ENCODE measurements around the gene HMCES.
"Not testable (repeated sequence)": the region's sequence is repeated elsewhere in the genome, so short reads cannot be mapped to it uniquely, and the experiment has no call there.

The HMCES gene

GRCh38 chr3:129257609-129258008, 21.1 kb upstream of the HMCES start:
- DNase-seq (ENCODE audit: low read depth in 2 of 3, low spot score in 1 of 3): no peak

GRCh38 chr3:129259612-129260477, 18.8 kb upstream of the HMCES start:
- no peak for DNase-seq (ENCODE audit: low read depth in 2 of 3, low spot score in 1 of 3)

DNA sequence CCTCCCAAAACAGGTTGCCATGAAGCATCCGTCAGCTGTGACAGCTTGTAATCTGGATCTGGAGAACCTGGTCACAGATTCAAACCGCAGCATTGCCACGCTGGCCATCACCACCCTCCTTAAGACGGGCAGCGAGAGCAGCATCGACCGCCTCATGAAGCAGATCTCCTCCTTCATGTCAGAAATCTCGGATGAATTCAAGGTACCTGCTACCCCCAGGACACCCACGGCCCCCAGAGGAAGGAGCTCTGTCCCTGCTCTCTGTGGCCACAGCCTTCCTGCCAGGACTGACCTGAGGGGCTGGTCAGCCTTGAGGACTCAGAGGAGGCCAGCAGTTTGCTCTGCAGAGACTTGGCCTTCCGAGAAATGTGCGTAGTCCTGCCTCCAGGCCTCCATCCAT, 18.1 kb upstream of the HMCES start:
- DNase-seq (ENCODE audit: low read depth in 2 of 3, low spot score in 1 of 3): no peak

GRCh38 chr3:129261894-129262293, 16.8 kb upstream of the HMCES start:
- no peak for DNase-seq (ENCODE audit: low read depth in 2 of 3, low spot score in 1 of 3)

DNA sequence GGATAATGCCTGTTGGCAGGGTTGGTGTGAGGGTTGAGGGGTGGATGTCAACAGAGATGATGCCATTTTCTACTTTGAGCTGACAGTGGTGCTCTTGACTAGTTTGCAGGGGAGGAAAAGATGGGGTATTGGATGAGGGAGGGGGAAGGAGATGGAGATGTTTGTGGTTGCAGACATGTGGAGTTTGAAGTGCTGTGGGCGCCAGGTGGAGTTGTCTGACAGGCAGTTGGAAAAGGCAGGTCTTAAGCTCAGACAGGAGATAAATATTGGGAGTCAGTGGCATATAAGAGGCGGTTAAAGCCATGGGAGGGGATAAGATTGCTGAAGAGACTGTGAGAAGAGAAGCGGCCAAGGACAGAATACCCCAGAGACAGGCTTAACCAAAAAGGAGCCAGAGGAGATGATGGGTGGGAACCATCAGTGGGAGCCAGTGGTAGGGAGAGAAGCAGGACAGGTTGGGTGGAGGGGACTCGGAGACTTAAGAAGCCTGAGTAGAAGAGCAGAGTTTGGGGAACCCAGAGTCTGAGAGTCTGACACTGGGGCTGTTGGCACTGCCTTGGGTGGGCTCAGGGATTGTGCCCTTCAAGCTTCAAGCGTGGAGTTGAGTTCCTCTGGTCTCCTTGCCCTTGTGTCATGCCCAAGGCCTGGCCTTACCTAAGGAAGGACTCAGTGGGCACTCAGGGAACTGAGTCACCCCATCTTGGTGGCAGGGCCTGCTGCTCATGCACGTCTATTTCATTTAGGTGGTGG, 15.3 kb upstream of the HMCES start:
- no peak for DNase-seq (ENCODE audit: low read depth in 2 of 3, low spot score in 1 of 3)

- not testable (repeated sequence) for DNase-seq (ENCODE audit: low read depth in 2 of 3, low spot score in 1 of 3)
These were observed 13.7 kb upstream of the HMCES start for GRCh38 chr3:129264994-129265393.

GRCh38 chr3:129266651-129267050, 12.0 kb upstream of the HMCES start:
- no peak for DNase-seq (ENCODE audit: low read depth in 2 of 3, low spot score in 1 of 3)

DNA sequence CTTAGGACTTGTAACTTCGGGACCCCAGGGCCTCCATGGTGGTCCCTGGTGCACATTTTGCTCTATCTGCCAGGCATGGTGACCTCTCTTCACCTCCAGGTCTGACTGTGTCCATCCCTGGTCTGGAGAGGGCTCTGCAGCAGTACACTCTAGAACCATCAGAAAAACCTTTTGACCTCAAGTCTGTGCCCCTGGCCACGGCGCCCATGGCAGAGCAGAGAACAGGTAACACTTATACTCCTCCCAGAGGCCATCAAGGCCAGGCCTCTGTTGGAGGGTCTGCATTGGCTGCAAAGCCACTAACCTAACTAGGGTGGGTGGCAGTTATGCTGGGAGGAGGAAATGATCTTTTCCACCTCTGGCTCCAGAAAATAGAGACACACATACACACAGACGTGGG, 10.3 kb upstream of the HMCES start:
- no peak for DNase-seq (ENCODE audit: low read depth in 2 of 3, low spot score in 1 of 3)

DNA sequence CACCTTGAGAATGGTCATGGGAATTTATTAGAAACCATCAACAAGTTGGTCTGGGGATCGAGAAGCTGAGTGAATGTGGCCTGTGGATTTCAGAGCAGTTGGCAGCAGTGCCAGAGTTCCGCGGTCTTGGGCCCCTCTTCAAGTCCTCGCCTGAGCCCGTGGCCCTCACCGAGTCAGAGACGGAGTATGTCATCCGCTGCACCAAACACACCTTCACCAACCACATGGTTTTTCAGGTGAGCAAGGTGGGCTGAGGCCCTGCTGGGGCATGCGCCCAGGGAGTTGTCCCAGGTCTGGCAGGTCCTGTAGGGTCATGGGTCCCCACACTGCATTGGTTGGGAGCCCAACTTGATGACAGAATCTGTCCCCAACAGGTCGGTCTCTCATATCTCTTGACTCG, 7.0 kb upstream of the HMCES start:
- no peak for DNase-seq (ENCODE audit: low read depth in 2 of 3, low spot score in 1 of 3)

GRCh38 chr3:129276385-129276784, 2.3 kb upstream of the HMCES start:
- DNase-seq (ENCODE audit: low read depth in 2 of 3, low spot score in 1 of 3): no peak

DNA sequence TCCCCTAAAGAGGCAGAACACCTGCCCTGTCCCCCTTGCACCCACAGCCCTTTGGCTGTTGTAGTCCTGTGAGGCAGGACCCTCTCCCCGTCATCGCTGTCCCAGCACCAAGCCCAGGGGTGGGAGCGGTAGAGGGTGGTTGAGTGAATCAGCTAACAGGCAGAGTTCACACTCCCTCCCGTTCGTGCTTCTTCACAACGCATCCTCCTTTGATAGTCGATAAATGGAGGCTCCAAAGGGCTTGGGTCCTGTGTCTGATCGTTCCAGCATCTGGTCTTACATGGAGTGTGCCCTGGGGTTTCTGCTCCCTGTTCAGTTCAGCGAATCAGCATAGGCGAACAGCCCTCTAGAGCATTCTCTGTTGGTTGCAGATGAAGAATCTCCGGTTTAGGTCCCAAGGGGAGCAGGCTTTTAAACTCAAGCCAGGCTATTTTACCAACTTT, 820 bp upstream of the HMCES start:
- no peak for DNase-seq (ENCODE audit: low read depth in 2 of 3, low spot score in 1 of 3)

DNA sequence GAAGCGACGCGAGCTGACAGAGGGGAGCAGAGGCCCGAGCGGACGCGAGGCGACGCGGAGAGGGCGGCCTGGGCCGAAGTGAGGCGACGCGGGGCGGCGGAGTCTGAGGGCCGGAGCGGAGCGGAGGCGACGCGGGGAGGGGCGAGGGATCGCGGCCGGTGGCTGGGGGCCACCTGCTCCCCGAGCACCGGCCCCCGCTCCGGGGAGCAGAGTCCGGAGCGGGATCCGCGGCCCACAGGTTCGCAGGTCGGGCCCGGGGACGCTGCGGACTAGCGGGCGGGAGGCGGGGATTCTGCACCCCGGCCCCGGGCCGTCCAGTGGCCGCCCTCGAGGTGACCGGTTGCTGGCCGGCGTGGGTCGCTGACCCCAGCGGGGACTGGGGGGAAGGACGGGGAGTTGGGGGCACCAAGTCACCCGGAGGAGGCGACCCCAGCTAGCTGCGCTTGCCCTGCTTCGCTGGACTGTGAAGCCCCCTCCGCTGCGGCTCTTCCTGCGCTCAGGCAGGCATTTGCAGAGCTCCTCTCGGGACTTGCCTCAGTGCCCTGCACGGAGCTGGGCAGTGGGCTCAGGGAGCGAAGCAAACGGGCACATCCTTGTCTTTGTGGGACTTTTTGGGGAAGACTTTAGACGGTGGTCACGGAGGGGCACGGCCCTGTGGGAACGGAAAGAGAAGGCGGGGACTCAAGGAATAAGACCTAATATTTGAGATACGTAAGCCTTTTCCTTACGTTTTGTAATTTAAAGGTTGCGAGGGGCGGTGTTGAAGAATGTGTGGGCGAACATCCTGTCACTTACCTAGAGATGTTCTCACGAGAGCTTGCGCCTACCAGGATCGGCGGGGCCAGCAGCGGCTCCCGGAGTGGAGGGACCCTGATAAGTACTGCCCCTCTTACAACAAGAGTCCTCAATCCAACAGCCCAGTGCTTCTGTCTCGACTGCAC, 566 bp downstream of the HMCES start:
- DNase-seq (ENCODE audit: low read depth in 2 of 3, low spot score in 1 of 3): peak; percentile 48 to 50 (median 49)

DNA sequence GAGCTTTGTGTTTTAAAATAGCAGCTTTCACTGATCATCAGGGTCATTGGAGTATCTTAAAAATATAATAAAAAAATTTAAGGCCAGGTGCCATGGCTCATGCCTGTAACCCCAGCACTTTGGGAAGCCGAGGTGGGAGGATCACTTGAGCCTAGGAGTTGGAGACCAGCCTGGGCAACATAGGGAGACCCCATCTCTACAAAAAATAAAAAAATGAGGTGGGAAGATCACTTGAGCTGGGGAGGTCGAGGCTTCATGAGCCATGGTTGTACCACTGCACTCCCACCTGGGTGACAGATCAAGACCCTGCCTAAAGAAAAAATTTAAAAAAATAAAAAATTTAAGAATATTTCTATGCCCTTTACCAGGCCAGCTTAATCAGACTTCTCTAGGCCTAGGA, 1.5 kb downstream of the HMCES start:
- DNase-seq (ENCODE audit: low read depth in 2 of 3, low spot score in 1 of 3): no peak

DNA sequence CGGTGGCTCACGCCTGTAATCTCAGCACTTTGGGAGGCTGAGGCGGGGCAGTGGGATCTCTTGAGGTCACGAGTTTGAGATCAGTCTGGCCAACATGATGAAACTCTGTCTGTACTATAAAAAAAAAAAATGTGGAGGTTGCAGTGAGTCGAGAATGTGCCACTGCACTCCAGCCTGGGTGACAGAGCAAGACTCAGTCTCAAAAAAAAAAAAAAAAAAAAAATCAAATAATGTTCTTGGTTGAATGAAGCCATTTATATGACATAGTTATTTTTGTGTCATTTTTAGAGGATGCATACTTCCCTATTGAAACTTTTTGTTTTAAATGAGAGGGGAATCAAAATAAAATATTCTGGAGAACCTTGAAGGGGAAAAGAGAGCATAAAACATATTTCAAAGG, 3.1 kb downstream of the HMCES start:
- no peak for DNase-seq (ENCODE audit: low read depth in 2 of 3, low spot score in 1 of 3)

- DNase-seq (ENCODE audit: low read depth in 2 of 3, low spot score in 1 of 3): no peak
These were observed 4.2 kb downstream of the HMCES start for GRCh38 chr3:129282727-129283327.

GRCh38 chr3:129286081-129286480, 7.4 kb downstream of the HMCES start:
- no peak for DNase-seq (ENCODE audit: low read depth in 2 of 3, low spot score in 1 of 3)

DNA sequence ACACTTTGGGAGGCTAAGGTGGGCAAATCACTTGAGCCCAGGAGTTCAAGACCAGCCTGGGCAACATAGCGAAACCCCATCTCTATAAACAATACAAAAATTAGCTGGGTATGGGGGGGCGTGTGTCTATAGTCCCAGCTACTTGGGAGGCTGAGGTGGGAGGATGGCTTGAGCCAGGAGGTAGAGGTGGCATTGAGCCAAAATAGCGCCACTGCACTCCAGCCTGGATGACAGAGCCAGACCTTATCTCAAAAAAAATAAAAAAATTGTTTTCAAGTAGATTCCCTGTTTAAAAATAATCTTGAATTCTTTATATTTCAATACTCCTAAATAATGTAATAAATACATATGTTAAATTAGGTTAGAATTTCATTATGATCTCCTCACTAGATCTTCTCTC, 9.8 kb downstream of the HMCES start:
- no peak for DNase-seq (ENCODE audit: low read depth in 2 of 3, low spot score in 1 of 3)

DNA sequence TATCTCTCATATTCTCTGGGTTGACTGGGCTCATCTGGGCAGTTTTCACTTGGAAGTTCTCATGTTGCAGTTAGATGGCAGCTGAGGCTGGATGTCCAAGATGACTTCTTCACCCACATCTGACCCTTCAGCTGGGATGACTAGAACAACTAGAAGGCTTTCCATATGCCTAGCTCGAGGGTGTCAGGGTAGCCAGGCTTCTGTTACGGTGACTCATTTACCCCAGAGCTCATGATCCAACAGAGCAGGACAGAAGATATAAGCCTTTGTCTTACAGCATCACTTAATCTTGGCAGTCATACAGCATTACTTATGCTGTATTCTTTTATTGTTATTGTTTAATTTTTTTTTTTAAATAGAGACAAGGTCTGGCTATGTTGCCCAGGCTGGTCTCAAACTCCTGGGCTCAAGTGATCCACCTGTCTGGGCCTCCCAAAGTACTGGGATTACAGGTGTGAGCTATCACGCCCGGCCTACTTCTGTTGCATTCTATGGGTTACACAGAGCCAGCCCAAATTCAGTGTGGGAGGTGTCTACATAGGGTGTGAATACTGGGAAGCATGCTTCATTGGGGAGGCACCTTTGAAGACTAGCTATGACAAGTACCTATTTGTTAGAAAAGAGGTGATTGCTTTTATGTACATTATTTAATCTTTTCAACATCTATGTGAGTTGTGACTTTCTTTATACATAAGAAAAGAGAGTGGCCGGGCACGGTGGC, 10.7 kb downstream of the HMCES start:
- no peak for DNase-seq (ENCODE audit: low read depth in 2 of 3, low spot score in 1 of 3)

- DNase-seq (ENCODE audit: low read depth in 2 of 3, low spot score in 1 of 3): no peak
These were observed 12.7 kb downstream of the HMCES start for GRCh38 chr3:129291236-129291886.

DNA sequence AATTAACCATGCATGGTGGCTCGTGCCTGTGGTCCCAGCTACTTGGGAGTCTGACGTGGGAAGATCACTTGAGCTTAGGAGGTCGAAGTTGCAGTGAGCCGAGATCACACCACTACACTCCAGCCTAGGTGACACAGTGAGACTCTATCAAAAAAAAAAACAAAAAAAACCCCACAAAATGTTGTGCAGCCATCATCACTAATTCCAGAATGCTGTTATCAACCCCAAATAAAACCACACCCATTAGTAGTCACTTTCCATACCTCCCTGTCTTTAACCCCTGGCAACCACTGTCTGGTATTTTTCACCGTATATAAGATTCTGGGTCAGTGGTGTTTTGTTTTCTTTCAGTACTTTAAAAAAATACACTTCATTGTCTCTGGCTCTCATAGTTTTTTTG, 16.6 kb downstream of the HMCES start:
- no peak for DNase-seq (ENCODE audit: low read depth in 2 of 3, low spot score in 1 of 3)
